DND-41 (cell line): ENCODE results near the gene MKX.

Experiments
- ATAC-seq: fragments of 200-7000 bp; cut with Tn5 transposase; 3 replicates; pipeline ENCODE4 v1.9.1; 2021; ENCODE audit warnings: low read depth; ENCODE audit not compliant: insufficient read depth
- DNase-seq: peaks from one replicate; pipeline ENCODE4 v3.0.0-alpha.2; 2020
- H2AFZ ChIP-seq: 2 replicates; pipeline ENCODE4 v1.6.0; 2012; ENCODE audit warnings: low read depth, low read length
- H3K27ac ChIP-seq: 2 replicates; pipeline ENCODE4 v1.5.1; 2012; ENCODE audit warnings: low read length, inconsistent platforms
- H3K27me3 ChIP-seq: fragments of 200-600 bp; sonication (generic); 2 replicates; pipeline ENCODE4 v1.6.0; 2012; ENCODE audit warnings: low read length, mild to moderate bottlenecking, inconsistent platforms; ENCODE audit not compliant: insufficient read depth, poor library complexity
- H3K36me3 ChIP-seq: 2 replicates; pipeline ENCODE4 v1.5.1; 2012; ENCODE audit warnings: low read length, inconsistent platforms; ENCODE audit not compliant: insufficient read depth
- H3K4me1 ChIP-seq: 2 replicates; pipeline ENCODE4 v1.5.1; 2012; ENCODE audit warnings: mild to moderate bottlenecking, low read length; ENCODE audit not compliant: insufficient read depth
- H3K4me2 ChIP-seq: 2 replicates; pipeline ENCODE4 v1.6.0; 2012; ENCODE audit warnings: mild to moderate bottlenecking, moderate library complexity, low read length, inconsistent platforms; ENCODE audit not compliant: insufficient read depth
- H3K4me3 ChIP-seq, 2 experiments: fragments of 200-600 bp in 1 of 2; shearing (Covaris generic) in 1 of 2; 2 replicates each; pipeline ENCODE4 v1.5.1; 2012 to 2016; ENCODE audit warnings: inconsistent platforms in 2 of 2, low read length in 2 of 2, mild to moderate bottlenecking in 2 of 2, low read depth in 1 of 2, moderate library complexity in 1 of 2
- H3K79me2 ChIP-seq: 2 replicates; pipeline ENCODE4 v1.6.0; 2012; ENCODE audit warnings: low read length, inconsistent platforms; ENCODE audit not compliant: insufficient read depth
- H3K9ac ChIP-seq: 2 replicates; pipeline ENCODE4 v1.6.0; 2012; ENCODE audit warnings: low read depth, mild to moderate bottlenecking, inconsistent platforms, low read length, moderate library complexity
- H3K9me3 ChIP-seq: 2 replicates; pipeline ENCODE4 v1.5.1; 2012; ENCODE audit warnings: low read length, moderate library complexity, mild to moderate bottlenecking, inconsistent platforms; ENCODE audit not compliant: insufficient read depth, severe bottlenecking
- H4K20me1 ChIP-seq: 2 replicates; pipeline ENCODE4 v1.6.0; 2012; ENCODE audit warnings: low read length; ENCODE audit not compliant: insufficient read depth
- CTCF ChIP-seq: IDR thresholded peaks from 2 replicates; pipeline ENCODE4 v1.5.1; 2012; ENCODE audit warnings: borderline replicate concordance, low read length, moderate library complexity, mild to moderate bottlenecking; ENCODE audit not compliant: poor library complexity, severe bottlenecking; ENCODE audit errors: extremely low read depth
- EZH2 ChIP-seq: IDR thresholded peaks from 3 replicates; pipeline ENCODE4 v1.6.1; 2012; ENCODE audit warnings: borderline replicate concordance, low read depth, mild to moderate bottlenecking, moderate library complexity, low read length, inconsistent platforms; ENCODE audit not compliant: severe bottlenecking

MKX gene

GRCh38 chr10:27680691-27681605 lies 64.7 kb downstream of the MKX start:
- no peaks in the 10 kb centered on the region for H3K79me2 ChIP-seq
- peaks cover 13% of the 10 kb centered on the region for H3K27me3 ChIP-seq

DNA sequence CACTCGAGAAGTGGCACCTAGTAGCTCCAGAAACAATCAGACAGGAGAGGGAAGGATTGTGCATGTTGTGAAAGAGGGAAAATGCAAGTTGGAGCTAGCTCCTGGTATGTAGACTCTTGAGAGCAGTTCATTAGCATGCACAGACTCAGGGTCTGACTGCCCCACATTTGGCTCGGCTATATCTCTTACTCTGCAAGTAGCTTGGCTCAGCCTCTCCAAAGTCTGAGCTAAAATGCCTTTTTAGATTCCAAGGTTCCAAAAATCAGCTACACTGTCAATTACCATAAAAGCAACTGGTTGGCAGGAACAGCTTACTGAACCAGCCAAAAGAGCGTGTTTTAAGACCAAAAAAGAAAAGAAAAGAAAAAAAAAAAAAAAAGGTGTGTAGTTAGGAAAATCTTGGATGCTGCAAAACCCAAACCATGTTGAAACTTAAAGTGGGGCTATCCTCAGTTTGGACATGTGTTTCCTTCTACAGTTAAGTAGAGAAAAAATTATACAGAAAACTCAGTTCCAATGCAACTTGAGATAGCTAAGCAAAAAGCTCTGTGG lies 65.5 kb downstream of the MKX start:
- no peak for DNase-seq
- Histone ChIP-seq H3K27ac (no peak overlapping the region), H3K9me3 (no peaks in the 10 kb centered on the region)

More at GRCh38 chr10:27680691-27681605, 64.7 kb downstream of the MKX start:
- no peak for TF ChIP-seq EZH2
- ATAC-seq: no peak
- Histone ChIP-seq H2AFZ (no peak overlapping the region), H4K20me1 (no peaks in the 10 kb centered on the region), H3K27ac (no peak overlapping the region), H3K4me1 (no peaks in the 10 kb centered on the region), H3K4me2 (no peak overlapping the region), H3K9me3 (no peaks in the 10 kb centered on the region), H3K4me3 (no peak overlapping the region), H3K9ac (no peak overlapping the region), H3K36me3 (no peaks in the 10 kb centered on the region)
- no peak for DNase-seq

GRCh38 chr10:27679369-27679912 lies 66.2 kb downstream of the MKX start:
- Histone ChIP-seq H3K9me3 (no peaks in the 10 kb centered on the region), H3K79me2 (no peaks in the 10 kb centered on the region), H4K20me1 (no peaks in the 10 kb centered on the region), H3K9ac (no peak overlapping the region), H3K36me3 (no peaks in the 10 kb centered on the region), H3K4me3 (no peak overlapping the region), H3K27me3 (peaks cover 13% of the 10 kb centered on the region), H3K4me2 (no peak overlapping the region), H3K4me1 (no peaks in the 10 kb centered on the region), H3K27ac (no peak overlapping the region), H2AFZ (no peak overlapping the region)
- TF ChIP-seq EZH2: no peak
- TF ChIP-seq CTCF: no peak
- ATAC-seq (no peak), DNase-seq (no peak)

More for the DNA sequence above, 65.5 kb downstream of the MKX start:
- H3K4me1 ChIP-seq: no peaks in the 10 kb centered on the region
- no peak overlapping the region for H2AFZ ChIP-seq
- no peak for ATAC-seq
- H3K4me2 ChIP-seq: no peak overlapping the region
- H3K9ac ChIP-seq: no peak overlapping the region
- no peaks in the 10 kb centered on the region for H3K36me3 ChIP-seq
- H3K79me2 ChIP-seq: no peaks in the 10 kb centered on the region
- TF ChIP-seq EZH2: no peak
- no peak for TF ChIP-seq CTCF
- H3K27me3 ChIP-seq: peaks cover 13% of the 10 kb centered on the region
- H4K20me1 ChIP-seq: no peaks in the 10 kb centered on the region
- H3K4me3 ChIP-seq: no peak overlapping the region

GRCh38 chr10:27678166-27678565 lies 67.5 kb downstream of the MKX start:
- H3K27ac ChIP-seq: no peak overlapping the region
- H3K27me3 ChIP-seq: peaks cover 13% of the 10 kb centered on the region
- DNase-seq: no peak
- no peaks in the 10 kb centered on the region for H4K20me1 ChIP-seq
- H2AFZ ChIP-seq: no peak overlapping the region
- H3K9me3 ChIP-seq: no peaks in the 10 kb centered on the region
- H3K36me3 ChIP-seq: no peaks in the 10 kb centered on the region
- no peaks in the 10 kb centered on the region for H3K4me1 ChIP-seq
- no peak for ATAC-seq
- H3K4me3 ChIP-seq: no peak overlapping the region
- no peaks in the 10 kb centered on the region for H3K79me2 ChIP-seq
- TF ChIP-seq EZH2 (no peak), CTCF (no peak)
- no peak overlapping the region for H3K9ac ChIP-seq
- no peak overlapping the region for H3K4me2 ChIP-seq
